ENCODE measurements around the gene ZMIZ1.

The ZMIZ1 gene

GRCh38 chr10:79349072-79349491 is 280.3 kb downstream of the ZMIZ1 start:
- H3K36me3 ChIP-seq, result peaks cover 59% of the 10 kb centered on the region
- no peaks in the 10 kb centered on the region for H3K9me3 ChIP-seq (ENCODE audit: severe bottlenecking)
- H3K27me3 ChIP-seq (ENCODE audit: insufficient read depth, low read depth, severe bottlenecking), result no peaks in the 10 kb centered on the region
- no peak for DNase-seq
- H3K4me3 ChIP-seq (ENCODE audit: low read depth, low read length), result no peak overlapping the region
- H3K27ac ChIP-seq, result no peak overlapping the region
- TF ChIP-seq CTCF (IDR thresholded peaks at IDR 0.05; ENCODE audit: low read depth, low read length), result no peak

- Histone ChIP-seq H3K27ac (no peak overlapping the region), H3K27me3 (ENCODE audit: insufficient read depth, low read depth, severe bottlenecking) (no peaks in the 10 kb centered on the region), H3K9me3 (ENCODE audit: severe bottlenecking) (no peaks in the 10 kb centered on the region), H3K4me3 (ENCODE audit: low read depth, low read length) (no peak overlapping the region), H3K36me3 (peaks cover 67% of the 10 kb centered on the region)
- no peak for DNase-seq
- TF ChIP-seq CTCF (IDR thresholded peaks at IDR 0.05; ENCODE audit: low read depth, low read length), result no peak
Measured at GRCh38 chr10:79349766-79350406, 281.1 kb downstream of the ZMIZ1 start.

- no peak for TF ChIP-seq CTCF (IDR thresholded peaks at IDR 0.05; ENCODE audit: low read depth, low read length)
- DNase-seq, result no peak
- peaks cover 74% of the 10 kb centered on the region for H3K36me3 ChIP-seq
- H3K27me3 ChIP-seq (ENCODE audit: insufficient read depth, low read depth, severe bottlenecking), result no peaks in the 10 kb centered on the region
- no peaks in the 10 kb centered on the region for H3K9me3 ChIP-seq (ENCODE audit: severe bottlenecking)
- H3K4me3 ChIP-seq (ENCODE audit: low read depth, low read length), result no peak overlapping the region
- H3K27ac ChIP-seq, result no peak overlapping the region
Measured at GRCh38 chr10:79350407-79351154, 281.8 kb downstream of the ZMIZ1 start.

- Histone ChIP-seq H3K9me3 (ENCODE audit: severe bottlenecking) (no peaks in the 10 kb centered on the region), H3K27me3 (ENCODE audit: insufficient read depth, low read depth, severe bottlenecking) (no peaks in the 10 kb centered on the region), H3K4me3 (ENCODE audit: low read depth, low read length) (no peak overlapping the region), H3K36me3 (peaks cover 80% of the 10 kb centered on the region), H3K27ac (no peak overlapping the region)
- no peak for DNase-seq
- TF ChIP-seq CTCF (IDR thresholded peaks at IDR 0.05; ENCODE audit: low read depth, low read length), result no peak
Measured at GRCh38 chr10:79351332-79351731, 282.6 kb downstream of the ZMIZ1 start.

GRCh38 chr10:79352035-79352877 is 283.5 kb downstream of the ZMIZ1 start:
- no peak for TF ChIP-seq CTCF (IDR thresholded peaks at IDR 0.05; ENCODE audit: low read depth, low read length)
- Histone ChIP-seq H3K36me3 (peaks cover 82% of the 10 kb centered on the region), H3K27ac (no peak overlapping the region), H3K9me3 (ENCODE audit: severe bottlenecking) (no peaks in the 10 kb centered on the region), H3K4me3 (ENCODE audit: low read depth, low read length) (no peak overlapping the region), H3K27me3 (ENCODE audit: insufficient read depth, low read depth, severe bottlenecking) (no peaks in the 10 kb centered on the region)
- DNase-seq, result no peak

Data from WERI-Rb-1 (cell line).